Activated CD4-positive, CD25-positive, alpha-beta regulatory T cell treated with anti-CD3 and anti-CD28 coated beads, Interleukin-2, amount 50 U/mL, for 72 hours (primary cell): ENCODE results near the gene LAPTM5.

Source experiments
- DNase-seq: peaks from one replicate; pipeline ENCODE4 v3.0.0; 2021

LAPTM5 gene

DNA sequence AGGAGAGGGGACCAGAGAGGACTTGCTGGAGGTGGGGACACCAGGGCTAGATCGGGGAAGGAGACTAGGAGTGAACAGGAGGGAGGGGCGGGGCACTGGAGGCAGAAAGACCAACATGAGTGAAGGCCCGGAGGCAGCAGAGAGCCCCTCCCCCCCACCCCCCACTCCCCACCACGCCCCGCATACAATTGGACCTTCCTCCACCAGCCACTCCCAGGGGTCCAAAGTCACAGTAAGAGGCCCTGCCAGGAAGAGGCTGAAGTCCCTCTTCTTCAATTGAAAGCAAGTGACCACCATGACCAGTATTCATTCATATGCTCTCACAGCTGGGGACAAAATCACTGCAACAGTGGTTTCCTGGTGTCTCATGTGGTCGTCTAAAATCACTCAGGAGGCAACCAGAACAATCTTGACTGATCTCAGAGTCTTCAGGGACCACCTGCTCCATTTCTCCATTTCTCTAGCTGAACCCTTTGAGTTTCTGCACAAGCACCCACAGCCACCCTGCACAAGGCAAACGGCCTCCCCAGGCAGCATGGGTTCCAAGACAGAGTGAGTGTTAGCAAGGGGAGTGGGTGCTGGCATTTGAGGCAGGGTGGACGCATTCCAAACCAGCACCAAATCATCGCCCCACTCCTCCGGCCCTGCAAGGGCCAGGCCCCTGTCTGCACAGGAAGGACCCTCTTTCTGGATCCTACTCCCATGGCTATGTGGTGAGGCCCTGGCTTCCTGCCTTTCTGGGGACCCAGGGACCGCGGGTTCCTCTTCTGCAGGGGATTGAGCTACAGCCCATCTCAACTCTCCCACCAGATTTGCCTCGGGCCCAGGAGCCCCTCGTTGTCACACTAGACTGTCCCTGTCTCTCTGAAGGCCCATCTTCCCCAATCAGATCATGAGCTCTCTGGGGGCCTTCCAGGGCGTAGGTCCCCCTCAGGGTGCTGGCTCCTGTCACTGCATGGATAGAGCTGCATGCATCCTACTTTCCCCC is 17.0 kb downstream of the LAPTM5 start:
- no peak for DNase-seq

DNA sequence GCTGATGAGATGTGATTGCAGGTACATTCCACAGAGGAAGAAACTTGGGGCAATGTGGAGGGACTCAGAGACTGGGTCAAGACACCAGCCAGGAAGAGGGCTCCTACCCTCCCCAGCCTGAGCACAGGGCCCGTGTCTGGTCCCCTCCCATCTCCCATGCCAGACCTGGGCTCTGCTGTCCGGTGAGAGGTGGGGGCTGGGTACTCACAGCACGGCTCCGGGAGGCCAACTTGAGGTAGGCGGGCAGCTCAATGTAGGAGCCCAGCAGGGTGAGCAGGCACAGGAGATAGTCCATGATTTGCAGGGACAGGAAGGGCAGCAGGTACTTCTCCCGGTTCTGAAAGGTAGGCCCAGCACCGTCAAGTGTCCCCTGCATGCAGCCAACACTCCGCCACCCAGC is 18.0 kb downstream of the LAPTM5 start:
- DNase-seq = no peak

DNA sequence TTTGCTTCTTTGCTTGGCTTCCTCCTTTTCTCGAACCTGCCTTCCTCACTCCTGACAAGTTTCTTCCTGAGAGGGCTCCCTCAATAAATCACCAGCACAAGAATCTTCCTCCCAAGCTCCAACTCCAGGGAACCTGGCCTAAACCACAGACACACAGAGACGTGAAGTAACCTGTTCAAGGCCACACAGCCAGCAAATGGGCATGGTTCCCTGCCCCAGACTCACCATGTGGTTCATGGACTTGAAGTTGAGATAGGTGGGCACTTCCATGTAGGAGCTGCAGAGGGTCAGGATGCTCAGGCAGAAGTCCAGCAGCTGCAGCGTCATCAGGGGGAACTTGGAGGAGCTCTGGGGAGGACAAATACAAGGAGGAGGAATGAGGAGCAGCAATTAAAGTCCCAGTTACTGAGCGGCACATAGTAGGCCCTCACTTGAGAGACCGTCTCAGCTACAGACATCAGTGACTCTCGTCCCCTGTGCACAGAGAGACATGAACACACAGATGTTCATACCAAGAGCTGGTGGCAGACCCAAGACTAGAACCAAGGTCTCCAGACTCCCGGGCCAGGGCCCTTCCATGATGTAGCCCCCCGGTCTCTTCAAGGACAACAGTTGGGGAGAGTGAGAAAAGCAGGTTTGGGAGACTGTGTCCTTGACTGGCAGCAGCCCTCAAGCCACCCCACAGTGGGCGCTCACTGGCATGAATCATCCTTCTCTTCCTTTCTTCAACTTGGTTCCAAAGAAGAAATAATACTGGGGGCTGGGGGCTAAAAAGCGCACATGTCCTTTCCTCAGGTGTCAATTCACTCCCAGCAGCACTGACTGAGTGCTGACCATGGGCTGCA is 18.6 kb downstream of the LAPTM5 start:
- no peak for DNase-seq

DNA sequence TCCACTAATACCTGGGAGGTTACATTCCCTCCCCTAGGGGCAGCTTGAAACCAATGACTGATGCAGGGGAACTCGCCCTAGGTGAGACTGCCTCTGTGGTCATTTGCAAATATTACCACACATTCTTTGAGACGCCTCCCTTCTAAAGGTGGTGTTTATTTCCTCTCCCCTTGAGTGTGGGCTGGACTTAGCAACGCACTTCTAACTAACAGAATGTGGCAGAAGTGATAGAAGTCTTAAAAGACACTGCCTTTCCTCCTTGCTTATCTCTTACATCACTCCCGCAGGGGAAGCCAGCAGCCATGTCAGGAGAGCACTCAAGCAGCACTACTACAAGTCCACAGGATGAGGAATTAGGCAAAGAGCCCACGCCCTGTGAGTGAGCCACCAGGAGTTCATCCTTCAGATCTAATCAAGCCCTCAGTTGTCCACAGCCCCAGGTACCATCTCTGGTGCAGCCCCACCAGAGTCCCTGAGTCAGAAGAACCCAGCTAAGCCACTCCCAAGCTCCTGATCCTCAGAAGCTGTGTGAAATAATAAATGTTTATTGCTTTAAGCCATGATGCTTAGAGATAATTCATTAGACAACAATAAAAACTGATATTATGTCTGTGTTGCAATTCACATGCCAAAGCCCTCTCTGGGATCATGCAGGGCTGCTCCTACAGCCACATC is 19.4 kb downstream of the LAPTM5 start:
- DNase-seq = no peak

DNA sequence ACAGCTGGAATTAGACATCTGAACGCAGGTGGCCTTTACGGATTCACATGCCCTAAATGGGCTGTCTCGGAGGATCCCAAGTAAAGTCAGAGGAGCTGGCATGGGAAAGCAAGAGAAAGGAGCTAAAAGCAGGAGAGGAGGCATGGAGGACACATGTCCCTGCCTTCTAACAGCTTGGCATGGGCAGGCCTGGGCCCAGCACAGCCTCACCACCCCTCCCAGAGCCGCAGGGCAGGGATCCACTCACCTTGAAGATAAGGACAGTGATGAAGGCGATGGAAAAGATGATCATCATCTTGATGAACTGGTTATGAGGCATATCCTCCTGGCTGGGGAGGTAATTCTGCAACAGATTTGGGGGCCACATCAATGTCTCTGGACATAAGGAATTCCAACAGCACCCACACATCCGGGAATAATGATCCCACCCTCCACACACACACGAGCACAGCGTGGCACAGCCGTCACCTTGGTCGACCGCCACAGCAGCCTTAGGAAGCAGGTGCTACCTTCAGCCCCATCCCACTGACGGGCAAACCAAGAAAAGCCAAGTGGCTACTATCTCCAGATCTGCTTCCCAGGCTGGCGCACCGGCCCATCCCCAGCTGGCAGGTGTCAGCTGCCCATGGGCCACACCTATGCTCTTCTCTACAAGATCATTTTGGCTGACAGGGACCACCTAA is 20.1 kb downstream of the LAPTM5 start:
- DNase-seq = no peak

DNA sequence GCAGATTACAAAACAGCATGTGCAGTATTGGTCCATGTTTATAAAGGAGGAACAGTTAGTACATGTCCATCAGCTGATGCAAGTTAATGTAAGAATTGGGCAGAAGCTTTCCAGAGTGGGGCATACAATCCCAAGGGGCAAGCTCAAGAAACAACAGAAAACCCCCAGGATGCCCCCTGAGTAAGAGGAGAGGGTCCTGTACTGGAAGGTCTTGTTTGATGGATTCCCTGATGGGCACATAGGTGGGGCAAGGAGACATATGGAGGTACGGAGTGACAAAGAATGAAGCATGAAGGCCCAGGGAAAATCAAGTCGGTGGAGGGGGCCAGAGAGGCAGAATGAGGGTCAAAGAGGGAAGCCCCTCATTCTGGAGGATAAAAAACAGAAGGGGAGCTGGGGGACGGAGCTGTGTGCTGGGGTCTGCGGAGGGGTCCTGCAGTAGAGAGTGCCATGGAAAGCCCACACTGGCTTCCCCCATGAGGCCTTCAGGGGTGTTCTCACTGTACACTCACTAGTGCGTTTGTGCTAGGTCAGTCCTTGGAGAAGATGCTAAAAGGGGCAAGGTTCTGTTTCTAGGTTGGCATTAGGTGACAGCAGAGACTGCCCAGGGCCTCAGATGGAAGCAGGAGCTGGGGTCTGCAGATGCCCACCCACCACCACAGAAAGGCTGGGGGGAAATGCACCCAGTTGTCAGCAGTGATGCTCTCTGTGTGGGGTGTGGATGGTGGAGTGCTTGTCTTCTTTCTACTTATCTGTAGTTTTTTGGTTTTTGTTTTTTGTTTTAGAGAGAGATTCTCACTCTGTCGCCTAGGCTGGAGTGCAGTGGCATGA is 21.7 kb downstream of the LAPTM5 start:
- DNase-seq = no peak

DNA sequence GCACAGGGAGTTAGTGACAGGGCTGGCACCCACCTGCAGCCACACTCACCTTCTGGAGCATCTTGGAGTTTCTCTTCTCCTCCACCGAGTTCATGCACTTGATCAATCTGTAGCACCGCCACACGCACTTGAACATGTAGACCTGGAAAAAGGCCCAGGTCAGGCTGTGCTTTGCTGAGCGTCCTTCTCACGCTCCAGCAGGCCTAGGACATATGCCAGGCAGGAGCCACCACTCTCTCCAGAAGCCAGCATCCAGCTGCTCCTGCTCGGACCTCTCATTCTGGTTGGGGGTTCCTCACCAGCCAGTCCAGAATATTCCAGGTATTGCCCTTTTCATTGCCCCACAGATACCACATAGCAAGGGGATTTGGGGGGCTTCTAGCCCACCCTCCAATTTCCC is 22.4 kb downstream of the LAPTM5 start:
- DNase-seq = no peak

DNA sequence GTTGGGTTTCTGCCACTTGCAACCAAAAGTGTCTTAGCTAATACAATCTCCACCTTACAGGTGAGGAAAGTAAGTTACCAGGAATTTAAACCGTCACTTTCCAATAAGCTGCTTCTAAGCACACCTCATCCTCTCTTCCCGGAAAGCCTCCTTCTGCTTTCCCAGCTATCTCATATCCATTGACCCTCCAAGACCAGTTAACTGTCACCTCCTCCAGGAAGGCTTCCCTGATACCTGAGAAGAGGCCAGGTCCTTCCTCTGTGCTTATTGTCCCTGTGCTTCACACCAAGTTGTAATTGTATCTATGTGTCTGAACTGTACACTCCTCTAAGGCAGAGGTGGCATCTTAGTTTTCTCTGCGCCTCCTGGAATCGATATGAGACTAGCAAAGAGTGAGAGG is 23.0 kb downstream of the LAPTM5 start:
- DNase-seq = no peak

DNA sequence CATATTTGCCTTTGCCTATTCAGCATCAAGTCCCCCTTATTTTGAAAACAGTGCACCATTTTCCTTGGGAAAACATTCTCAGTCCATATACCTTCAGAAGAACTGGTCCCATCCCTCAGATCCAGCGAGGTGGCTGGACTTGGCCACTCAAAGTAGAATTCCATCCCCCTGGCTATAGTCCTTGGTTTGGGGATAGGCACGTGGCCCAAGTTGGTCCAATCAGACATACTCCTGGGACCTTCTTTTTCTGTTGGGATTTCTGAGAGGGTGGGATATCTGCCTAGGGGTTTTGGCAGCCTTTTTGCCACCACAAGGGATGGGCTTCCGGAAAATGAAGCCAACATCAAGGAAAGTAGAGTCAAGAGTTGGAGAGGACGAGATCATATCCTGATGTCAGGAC is 23.5 kb downstream of the LAPTM5 start:
- no peak for DNase-seq

DNA sequence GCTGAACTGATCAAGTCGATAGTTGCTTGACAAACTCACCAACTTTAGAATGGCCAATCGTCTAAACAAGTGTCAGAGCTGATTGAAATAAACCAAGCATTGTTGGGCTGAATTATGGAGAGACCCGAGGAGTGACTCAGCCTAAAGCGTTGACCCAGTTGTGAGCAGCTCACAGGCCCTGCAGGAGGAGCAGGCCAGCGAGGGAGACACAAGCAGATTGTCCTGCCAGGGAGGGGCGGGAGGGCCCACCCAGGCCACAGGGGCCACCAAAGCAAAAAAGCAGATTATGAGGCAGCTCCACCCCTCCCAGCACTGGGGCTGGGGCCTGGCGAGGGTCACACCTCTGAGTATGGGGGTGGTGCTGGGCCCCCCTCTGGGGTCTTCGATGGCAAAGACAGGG is 24.1 kb downstream of the LAPTM5 start:
- DNase-seq = no peak

DNA sequence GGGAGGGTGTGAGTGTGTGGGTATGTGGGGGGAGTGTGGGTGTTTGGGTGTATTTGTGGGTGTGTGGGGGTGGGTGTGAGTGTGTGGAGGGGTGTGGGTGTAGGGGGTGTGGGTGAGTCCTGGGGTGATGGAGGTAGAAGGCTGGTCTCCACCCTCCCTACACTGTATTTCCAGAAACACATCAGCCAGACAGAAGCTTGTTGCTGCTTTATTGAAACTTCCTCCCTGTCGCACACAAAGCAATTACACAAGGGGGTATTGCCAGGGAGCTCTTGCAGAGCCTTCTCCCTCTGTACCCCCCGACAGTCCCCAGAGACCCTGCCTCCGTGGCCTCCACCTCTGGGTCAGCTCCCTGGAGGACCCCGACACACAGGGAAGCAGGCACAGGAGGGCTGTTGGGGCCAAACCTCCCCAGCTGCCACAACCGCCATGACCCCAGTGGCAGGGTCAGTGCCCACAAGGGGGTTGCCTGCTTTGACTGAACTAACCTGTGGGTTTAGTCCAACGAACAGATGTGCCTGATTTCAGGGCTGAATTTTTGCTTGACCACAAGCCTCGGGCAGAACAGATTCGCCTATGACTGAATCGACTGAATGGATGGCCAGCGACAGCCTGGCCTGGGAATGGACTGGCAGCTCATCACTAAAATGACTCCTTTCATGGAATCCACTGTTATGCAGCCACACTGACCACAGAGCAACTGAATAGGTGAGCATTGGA is 25.1 kb downstream of the LAPTM5 start:
- DNase-seq = no peak

DNA sequence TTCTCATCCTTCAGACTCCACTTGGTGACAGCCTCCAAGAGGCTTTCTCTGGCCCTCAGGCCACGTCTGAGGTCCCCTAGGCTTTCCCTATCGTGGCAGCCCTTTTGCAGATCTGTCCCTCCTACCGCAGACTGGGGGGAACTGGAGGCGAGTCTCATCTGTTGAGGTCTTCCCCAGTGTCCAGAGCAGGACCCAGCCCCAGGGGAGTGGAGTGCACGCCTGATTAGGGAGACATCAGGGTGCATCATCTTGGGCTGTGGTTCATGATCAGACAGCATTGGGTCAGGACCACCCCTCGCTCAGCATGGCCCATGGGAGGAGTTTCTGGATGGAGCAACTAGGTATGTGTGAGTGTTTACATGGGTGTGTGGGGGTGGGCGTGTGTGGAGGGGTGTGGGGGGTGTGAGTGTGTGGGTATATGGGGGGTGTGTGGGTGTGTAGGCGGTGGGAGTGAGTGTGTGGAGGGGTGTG is 25.7 kb downstream of the LAPTM5 start:
- DNase-seq = no peak

DNA sequence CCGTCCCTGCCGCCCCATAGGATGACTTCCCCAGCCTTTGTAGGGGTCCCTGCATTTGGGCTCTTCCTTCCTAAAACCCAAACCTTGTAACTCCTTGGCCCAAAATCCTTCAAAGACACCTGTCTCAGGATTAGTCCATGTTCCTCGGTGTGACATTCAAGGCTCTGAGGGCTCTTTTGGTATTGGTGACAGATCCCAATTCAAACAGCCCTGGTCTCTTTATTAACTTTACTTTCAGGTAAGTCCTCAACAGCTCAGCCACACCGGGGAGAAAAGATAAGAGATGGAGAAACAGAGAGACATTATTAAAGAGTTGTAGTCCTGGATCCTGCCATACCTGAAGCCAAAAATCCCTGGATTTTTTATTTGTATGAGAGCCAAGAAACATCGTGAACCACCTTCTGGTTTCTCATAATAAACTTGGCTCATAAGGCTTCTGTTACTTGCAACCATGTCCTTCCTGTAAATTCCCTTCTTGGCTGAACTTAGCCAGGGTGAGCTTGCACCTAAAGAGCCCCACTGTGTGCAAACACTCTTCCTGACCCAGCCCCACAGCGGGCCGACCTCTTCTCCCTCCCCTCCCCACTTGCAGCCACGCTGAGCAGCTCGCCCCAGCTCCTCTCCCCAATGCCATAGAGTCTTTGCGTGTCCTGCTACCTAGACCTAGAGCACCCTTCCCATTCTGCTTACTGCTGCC is 26.3 kb downstream of the LAPTM5 start:
- no peak for DNase-seq

DNA sequence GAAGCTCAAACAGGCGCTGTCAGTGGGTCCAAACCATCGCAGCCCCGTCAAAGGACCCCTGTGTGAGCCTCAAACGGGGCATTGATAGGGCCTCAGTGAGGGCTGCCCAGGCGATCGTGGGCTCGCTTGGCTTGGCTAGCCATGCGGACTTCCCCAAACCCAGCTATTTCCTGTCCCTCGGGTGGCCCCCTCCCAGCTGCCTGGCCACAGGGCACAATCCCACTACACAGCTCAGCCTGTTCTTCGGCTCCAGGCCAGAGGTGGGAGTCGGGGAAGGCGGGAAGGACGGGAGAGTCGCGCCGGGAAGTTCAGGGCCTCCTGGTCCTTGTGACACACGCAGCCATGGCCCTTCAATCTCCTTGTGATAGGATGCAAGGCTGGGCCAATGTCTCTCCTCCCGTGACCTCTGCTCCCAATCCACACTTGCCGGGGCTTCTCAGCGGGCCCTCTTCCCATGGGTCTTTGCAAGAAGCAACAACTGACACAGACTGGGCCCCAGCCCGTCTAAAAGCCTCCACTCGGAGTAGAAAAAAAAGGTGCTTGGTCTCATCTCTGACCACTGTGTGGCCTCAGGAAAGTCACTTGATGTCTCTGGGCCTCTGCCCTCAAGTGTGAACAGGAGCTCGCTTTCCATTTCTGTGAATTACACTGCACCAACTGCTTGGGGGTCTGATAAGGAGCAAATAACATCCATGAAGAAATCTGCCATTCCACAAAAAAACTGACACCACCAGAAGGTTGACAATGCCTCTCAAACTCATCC is 27.0 kb downstream of the LAPTM5 start:
- DNase-seq = no peak

DNA sequence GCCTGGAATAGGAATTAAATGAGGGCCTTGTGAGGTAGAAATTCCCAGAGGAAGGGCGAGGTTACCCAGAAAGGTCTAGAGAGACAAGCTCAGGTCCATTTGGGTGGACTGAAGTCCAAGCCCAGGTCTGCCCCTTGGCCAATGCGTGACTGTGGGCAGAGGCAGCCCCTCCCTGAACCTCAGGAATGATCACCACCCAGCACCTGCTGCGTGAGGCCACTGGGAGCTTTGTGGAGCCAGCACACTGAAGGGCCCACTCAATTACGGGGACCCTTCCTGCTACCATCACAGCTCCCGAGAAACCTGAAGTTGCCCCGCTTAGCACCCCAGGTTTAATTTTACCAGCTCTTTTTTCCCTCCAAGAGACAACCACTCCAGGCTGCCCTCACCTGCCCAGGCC is 27.7 kb downstream of the LAPTM5 start:
- no peak for DNase-seq

DNA sequence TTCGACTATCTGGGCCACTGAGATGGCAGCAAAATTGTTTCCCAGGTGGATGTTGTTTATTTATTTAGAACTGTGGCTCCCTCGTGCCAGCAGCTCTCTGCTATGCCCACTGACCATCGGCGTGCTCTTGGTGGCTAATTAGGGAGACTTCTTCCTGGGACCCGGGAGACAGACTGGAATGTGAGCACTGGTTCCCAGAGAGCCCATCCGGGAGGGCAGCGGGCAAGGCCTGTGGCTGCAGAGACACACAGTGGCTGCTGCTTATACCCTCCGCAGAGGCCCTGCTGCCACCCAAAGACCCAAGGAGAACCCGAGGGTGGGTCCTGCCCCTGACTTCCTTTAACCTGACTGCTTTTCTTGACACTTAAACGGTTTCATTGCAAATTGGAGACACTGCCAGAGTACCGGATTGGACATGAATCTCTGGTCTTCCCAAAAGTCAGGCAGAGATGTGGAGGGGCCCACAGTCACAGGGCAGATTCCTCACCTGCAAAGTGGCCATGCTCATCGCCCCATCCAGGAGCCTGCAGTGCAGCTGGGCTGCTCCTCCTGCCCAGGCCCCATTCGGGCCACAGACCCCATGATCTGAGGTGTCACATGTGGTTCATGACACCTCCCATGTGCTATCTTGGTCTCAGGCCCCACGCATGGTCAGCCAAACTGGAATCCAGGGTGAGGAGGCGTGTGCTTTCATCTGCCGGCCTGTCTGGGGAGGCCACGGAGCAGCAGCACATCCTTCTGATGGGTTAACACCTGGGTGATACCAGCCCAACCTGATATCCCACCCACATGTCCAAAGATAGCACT is 28.5 kb downstream of the LAPTM5 start:
- no peak for DNase-seq

DNA sequence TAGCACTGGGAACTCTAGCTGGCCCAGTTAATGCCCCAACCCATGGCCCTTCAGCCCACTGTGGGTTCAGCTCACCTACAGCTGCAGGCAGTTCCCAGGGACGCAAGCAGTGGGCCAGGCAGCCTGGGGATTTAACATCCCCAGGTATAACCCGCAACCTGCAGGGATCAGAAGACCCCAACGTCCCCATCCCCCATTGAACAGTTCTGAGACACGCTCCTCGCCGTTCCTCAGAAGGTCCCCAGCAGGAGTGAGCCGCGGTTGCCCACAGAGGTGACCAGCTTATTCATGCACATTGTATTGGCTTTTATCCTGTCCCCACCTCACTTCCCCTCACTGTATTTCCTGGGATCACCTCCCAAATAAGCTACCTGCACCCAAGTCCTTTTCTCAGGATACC is 29.2 kb downstream of the LAPTM5 start:
- DNase-seq = no peak

DNA sequence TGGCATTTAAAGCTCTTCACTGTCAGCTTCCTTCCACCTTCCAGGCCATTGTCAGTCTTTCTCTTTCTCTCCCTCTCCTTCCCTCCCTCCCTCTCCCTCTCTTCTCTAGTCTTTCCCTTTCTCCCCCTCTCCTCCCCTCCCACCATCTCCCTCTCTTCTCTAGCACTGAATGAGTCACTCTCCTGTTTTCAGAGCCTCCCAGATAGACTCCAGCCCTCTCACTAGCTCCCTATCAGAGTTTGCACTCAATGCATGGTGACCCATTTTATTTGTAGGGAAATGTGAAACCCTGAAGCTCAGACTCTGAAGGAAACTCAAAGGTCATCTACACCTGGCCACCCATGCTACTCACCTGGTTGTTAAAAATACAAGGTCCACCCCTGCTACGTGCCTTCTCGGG is 29.8 kb downstream of the LAPTM5 start:
- no peak for DNase-seq
